Occipital lobe (tissue), 3 donors: ENCODE measurements around the gene GOLGA6L6. TPM values are rescaled to one million over a fixed set of nuclear protein-coding genes. Genes with fewer than 3 reads are reported as not detected.
"Not testable (repeated sequence)": the region's sequence is repeated elsewhere in the genome, so short reads cannot be mapped to it uniquely, and the experiment has no call there.

ENCODE experiments used
- DNase-seq: peaks from one replicate; lab custom pipeline; 2025; lab: John Stamatoyannopoulos, UW
- small RNA-seq: library from RNA; depleted of rRNA; stranded (forward); fragments of <200 nt; gene quantifications from one replicate; pipeline ENCODE3, GENCODE V24; 2014
- total RNA-seq: library from RNA; depleted of rRNA; stranded (reverse); fragments of >200 nt; gene quantifications from one replicate; pipeline ENCODE4 v1.2.3, GENCODE V29; 2014

Gene GOLGA6L6
- not detected for total RNA-seq

- DNase-seq = not testable (repeated sequence)
Measured at GRCh38 chr15:20541700-20542099, at the start of gene GOLGA6L6. Gene GOLGA6L6 (minus strand): TSS chr15:20541800. CDS start chr15:20541709, 91 bp downstream.

GRCh38 chr15:20590069-20590468, 48.5 kb upstream of the GOLGA6L6 start:
- DNase-seq = not testable (repeated sequence)

- DNase-seq = not testable (repeated sequence)
Measured at GRCh38 chr15:20586821-20587220, 45.2 kb upstream of the GOLGA6L6 start.

GRCh38 chr15:20582726-20583115, 41.1 kb upstream of the GOLGA6L6 start:
- DNase-seq = not testable (repeated sequence)

- not testable (repeated sequence) for DNase-seq
Measured at GRCh38 chr15:20582109-20582725, 40.6 kb upstream of the GOLGA6L6 start.

GRCh38 chr15:20581261-20582108, 39.9 kb upstream of the GOLGA6L6 start:
- not testable (repeated sequence) for DNase-seq

- not testable (repeated sequence) for DNase-seq
Measured at GRCh38 chr15:20579662-20580061, 38.1 kb upstream of the GOLGA6L6 start.

- DNase-seq = not testable (repeated sequence)
Measured at GRCh38 chr15:20551289-20551688, 9.7 kb upstream of the GOLGA6L6 start.

GRCh38 chr15:20505926-20506658, 35.5 kb downstream of the GOLGA6L6 start:
- not testable (repeated sequence) for DNase-seq

GRCh38 chr15:20502839-20503238, 38.8 kb downstream of the GOLGA6L6 start:
- DNase-seq = not testable (repeated sequence)

GRCh38 chr15:20501512-20502222, 39.9 kb downstream of the GOLGA6L6 start:
- not testable (repeated sequence) for DNase-seq

GRCh38 chr15:20497781-20498180, 43.8 kb downstream of the GOLGA6L6 start:
- not testable (repeated sequence) for DNase-seq

- DNase-seq = not testable (repeated sequence)
Measured at GRCh38 chr15:20493035-20493434, 48.6 kb downstream of the GOLGA6L6 start.

GRCh38 chr15:20492598-20492997, 49.0 kb downstream of the GOLGA6L6 start:
- not testable (repeated sequence) for DNase-seq

GRCh38 chr15:20489320-20489719, 52.3 kb downstream of the GOLGA6L6 start:
- not testable (repeated sequence) for DNase-seq

Small RNA genes within 50 kb of the gene (small RNA-seq; reads per million reads assigned to genes)
- not detected for gene RN7SL759P
